HL-60 (cell line): ENCODE data around the gene POLR2J.

Experiments used
- POLR2AphosphoS5 ChIP-seq: IDR thresholded peaks from 2 replicates; pipeline ENCODE4 v1.6.1; 2012; ENCODE audit warnings: low read depth
- SPI1 ChIP-seq: IDR thresholded peaks from 2 replicates; pipeline ENCODE4 v1.6.1; 2012; ENCODE audit warnings: low read depth, mild to moderate bottlenecking, borderline replicate concordance
- TF ChIP-seq, protein P1 (sequence below): IDR thresholded peaks from one replicate; pipeline ENCODE4 v1.5.1; 2011; ENCODE audit warnings: low read length, control low read depth, inconsistent platforms; ENCODE audit not compliant: insufficient read depth

DNA sequence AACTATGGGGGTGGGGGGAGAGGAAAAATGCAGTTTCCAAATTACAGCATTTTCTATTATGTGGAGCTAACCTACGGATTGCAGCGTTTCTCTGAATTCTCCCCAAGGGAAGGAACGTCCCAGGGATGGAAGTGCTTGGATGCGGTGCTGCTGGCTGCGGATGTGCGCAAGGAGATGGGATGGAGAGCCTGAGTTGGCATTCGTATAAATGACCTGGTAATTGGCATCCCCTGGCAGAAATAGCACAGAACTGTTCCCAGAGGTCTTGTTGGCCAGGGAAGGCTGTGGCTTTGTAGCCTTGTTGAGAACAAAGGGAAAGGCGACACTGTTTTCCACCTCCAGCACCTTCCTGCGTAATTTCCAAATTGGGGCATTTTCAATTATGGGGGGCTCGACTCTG is 42.6 kb downstream of the POLR2J start:
- TF ChIP-seq POLR2AphosphoS5 (no peak), SPI1 (no peak)
- TF ChIP-seq, protein P1, sequence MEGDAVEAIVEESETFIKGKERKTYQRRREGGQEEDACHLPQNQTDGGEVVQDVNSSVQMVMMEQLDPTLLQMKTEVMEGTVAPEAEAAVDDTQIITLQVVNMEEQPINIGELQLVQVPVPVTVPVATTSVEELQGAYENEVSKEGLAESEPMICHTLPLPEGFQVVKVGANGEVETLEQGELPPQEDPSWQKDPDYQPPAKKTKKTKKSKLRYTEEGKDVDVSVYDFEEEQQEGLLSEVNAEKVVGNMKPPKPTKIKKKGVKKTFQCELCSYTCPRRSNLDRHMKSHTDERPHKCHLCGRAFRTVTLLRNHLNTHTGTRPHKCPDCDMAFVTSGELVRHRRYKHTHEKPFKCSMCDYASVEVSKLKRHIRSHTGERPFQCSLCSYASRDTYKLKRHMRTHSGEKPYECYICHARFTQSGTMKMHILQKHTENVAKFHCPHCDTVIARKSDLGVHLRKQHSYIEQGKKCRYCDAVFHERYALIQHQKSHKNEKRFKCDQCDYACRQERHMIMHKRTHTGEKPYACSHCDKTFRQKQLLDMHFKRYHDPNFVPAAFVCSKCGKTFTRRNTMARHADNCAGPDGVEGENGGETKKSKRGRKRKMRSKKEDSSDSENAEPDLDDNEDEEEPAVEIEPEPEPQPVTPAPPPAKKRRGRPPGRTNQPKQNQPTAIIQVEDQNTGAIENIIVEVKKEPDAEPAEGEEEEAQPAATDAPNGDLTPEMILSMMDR: no peak
